ENCODE results near the gene PLAAT5.
"Not testable (repeated sequence)": the region's sequence is repeated elsewhere in the genome, so short reads cannot be mapped to it uniquely, and the experiment has no call there.

PLAAT5 gene

DNA sequence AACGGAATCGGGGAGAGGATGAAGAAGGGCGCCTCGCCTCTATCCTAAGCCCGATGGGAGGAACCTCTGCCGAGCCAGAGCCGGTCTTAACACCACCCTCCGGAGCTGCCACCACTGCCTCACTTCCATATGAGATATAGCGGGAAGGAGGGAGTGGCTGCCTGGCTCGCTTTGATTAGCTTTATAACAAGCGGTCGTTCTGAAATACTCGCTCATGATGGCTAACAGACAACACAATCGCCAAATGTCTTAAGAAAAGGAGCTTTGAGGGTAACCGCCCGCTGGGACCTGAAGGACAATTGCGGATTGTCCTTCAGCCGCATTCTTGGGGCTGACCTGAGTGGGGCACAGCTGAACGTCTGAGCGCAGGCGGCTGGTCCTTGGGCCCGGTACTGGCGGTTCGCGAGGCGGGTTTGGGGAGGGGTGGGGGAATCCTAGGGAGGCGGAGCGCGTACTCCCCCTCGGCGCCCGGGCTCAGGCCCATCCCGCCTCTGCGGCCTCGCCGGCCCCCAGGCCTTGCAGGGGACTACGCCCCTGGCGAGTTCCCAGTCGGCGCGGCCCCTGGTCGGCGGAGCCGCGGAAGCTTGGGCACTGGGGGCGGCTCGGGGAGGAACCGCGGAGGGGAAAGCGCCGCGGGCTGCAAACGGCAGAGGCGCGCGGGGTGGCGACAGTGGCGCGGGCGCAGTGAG, at the start of gene PLAAT5:
Gene PLAAT5, minus strand, starts transcription at position 617 of the 689 bp plus-strand sequence. Its CDS starts 133 bp downstream, at position 484.
- DNase-seq (ENCODE audit: low spot score) = no peak

DNA sequence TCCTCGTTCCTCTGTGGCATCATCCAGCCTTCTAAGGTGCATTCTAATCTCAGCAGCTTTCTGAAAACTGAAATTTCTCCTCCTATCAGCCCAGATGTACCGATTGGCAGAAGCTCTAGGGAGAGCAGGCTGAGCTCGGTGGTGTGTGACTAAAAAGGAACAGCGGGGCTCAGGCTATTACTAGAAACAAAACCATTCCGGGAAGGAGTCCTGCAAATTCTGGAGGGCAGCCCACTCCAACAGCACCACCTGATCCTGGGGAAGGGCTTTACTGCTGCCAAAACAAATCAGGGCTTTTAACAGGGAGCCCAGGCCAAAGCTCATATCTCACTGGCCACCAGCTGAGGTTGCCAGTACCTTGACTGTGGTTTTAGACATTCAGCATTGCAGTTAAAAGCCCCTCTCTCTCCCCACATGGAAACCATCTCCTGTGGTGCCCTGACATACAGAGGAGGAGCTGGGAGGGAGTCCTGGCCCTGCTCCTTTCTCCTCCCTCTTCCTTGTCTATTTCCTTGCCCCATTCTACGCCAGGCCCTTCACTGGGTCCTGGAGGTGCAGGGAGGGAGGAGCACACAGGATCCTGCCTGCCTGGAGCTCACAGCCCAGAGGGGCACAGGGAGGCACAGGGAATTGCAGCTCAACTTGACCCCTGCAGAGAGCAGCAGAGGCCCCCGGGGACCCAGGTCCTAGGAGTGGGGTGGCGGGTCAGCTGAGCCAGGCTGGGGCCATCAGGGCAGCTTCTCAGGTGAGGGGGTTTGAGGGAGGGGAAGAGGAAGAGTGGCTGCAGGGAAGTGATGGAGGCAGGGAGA, 46.5 kb upstream of the PLAAT5 start:
- no peak for DNase-seq (ENCODE audit: low spot score)

DNA sequence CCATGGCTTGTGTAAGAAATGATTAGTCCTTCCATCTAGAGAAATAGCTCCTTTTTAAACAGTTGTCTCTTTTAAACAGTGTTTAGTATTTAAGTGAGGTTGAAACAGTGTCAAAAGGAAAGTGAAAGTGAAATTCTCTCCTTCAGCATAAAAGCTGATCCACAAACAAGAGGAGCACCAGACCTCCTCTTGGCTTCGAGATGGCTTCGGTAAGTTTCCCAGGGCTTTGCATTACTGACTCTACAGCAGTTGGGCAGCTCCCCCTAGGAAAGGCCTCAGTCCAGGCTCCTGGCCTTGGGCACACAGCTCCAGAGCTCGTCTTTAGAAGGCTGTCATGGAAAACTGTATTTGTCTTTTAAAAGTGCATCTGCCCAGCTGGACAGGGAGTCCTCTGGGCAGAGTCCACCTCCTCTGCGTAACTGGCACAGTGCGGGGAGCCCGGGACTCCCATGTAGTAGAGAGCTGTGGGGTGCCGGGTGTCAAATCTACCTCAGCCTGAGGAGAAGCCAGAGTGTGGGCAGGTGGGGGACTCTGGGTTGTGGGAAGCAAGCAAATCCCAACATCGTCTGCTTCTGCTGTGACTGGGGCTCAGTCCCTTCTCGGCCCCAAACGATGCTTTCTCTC, 45.8 kb upstream of the PLAAT5 start, which contains the start of gene PLAAT4:
Gene PLAAT4, plus strand, starts transcription at position 140 of the 624 bp plus-strand sequence. Its CDS starts 61 bp downstream, at position 201.
- DNase-seq (ENCODE audit: low spot score) = peak; percentile 41

DNA sequence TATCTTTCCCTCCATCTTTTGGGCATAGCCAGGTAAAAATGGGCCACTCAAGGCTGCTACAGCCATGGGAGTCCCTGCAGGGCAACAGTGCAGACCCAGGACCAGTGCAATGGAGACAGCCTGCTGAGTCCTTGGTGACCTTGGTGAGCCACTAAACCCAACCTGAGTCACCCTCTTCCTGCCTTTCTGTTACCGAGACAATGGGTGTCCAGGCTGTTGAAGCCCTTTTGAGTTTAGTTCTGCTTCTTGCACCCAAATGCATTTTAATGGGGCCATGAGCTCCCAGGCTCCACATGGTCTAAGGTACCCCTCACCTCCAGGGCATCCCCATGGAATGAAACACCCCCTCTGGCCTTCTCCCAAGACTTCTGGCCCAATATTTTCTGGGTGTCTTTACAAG, 44.8 kb upstream of the PLAAT5 start:
- no peak for DNase-seq (ENCODE audit: low spot score)

DNA sequence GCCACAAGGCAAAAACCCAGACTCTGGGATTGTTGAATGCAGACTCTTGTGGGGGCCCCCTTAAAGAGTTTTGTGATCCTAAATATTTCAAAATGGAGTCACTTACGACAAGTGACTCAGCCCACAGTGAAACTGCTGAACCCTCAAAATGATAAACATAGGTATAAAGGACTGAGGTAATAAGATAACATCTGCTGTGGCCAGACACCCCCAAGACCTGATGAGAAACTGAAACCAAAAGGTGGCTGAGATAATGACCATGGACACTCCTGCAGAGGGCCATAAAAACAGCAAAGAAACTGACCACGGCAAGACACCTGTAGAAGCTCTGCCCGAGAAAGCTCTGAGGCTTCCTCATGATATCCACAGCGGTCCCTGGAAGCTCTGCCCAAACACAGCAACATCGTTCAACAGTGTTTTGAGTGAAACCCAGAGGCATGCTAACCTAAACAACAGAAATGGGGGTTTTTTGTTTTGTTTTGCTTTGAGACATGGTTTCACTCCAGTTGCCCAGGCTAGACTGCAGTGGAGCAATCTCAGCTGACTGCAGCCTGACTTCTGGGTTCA, 44.0 kb upstream of the PLAAT5 start:
- DNase-seq (ENCODE audit: low spot score) = no peak

DNA sequence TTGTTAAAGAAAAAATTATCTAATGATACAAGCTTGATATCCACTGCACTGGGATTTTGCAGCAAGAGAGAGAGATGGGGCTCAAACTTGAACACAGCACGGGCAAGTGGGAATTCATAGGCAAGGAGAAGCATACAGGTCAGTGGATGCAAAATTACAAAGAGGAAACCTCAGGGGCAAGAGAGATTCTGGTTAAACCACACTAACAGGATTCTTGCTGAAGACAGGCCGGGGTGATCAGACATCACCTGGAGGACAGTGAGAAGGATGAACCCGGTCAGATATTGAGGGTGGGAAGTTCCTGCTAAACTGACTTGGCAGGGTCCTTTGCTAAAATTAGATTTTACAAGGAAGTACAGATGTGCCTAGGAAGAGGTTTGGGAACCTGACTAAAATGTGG, 43.1 kb upstream of the PLAAT5 start:
- DNase-seq (ENCODE audit: low spot score) = no peak

- DNase-seq (ENCODE audit: low spot score) = no peak
Measured at GRCh38 chr11:63532799-63533475, 42.0 kb upstream of the PLAAT5 start.

DNA sequence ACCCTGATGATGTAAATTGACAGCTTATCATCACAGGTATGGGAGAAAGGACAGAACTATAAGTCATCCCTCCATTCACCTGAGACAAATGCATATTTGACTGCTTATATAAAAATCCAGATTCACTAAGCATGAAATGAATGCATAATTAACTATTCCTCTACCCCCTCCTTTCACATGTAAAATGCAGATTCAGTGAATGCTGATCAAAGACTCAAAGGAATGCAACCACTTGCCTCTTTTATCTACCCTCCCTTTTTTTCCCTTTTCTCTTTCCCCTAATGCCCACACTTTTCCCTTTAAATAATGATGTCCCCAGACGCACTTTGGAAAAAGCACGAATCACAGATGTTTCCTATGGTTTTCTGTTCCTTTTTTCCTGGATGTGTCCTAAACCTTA, 41.1 kb upstream of the PLAAT5 start:
- DNase-seq (ENCODE audit: low spot score) = no peak

- peak; percentile 21 for DNase-seq (ENCODE audit: low spot score)
Measured at GRCh38 chr11:63531074-63531792, 40.3 kb upstream of the PLAAT5 start.

GRCh38 chr11:63530021-63530420, 39.1 kb upstream of the PLAAT5 start:
- no peak for DNase-seq (ENCODE audit: low spot score)

DNA sequence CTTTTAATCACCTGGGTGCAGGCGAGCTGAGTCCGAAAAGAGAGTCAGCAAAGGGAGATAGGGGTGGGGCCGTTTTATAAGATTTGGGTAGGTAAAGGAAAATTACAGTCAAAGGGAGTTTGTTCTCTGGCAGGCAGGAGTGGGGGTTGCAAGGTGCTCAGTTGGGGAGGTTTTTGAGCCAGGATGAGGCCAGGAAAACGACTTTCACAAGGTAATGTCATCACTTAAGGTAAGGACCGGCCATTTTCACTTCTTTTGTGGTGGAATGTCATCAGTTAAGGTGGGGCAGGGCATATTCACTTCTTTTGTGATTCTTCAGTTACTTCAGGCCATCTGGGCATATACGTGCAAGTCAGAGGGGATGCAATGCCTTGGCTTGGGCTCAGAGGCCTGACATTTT, 38.4 kb upstream of the PLAAT5 start:
- not testable (repeated sequence) for DNase-seq (ENCODE audit: low spot score)

GRCh38 chr11:63528729-63529278, 37.8 kb upstream of the PLAAT5 start:
- not testable (repeated sequence) for DNase-seq (ENCODE audit: low spot score)

DNA sequence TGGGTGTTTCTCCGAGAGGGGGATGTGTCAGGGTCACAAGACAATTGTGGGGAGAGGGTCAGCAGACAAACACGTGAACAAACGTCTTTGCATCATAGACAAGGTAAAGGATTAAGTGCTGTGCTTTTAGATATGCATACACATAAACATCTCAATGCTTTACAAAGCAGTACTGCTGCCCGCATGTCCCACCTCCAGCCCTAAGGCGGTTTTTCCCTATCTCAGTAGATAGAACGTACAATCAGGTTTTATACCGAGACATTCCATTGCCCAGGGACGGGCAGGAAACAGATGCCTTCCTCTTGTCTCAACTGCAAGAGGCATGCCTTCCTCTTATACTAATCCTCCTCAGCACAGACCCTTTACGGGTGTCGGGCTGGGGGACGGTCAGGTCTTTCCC, 37.2 kb upstream of the PLAAT5 start:
- not testable (repeated sequence) for DNase-seq (ENCODE audit: low spot score)

DNA sequence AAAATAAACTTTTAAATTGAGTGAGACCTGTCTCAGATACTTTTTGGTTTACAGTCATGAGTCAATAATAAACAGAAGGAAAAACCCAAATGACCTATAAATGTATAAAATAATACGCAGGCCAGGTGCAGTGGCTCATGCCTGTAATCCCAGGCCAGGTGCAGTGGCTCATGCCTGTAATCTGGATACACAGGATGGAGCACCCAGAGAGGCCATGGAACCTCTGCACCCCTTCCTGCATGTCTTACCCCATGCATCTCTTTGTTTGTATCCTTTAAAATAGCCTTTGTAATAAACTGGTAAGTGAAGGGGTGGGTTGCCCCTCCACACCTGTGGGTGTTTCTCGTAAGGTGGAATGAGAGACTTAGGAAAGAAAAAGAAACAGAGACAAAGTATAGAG, 36.7 kb upstream of the PLAAT5 start:
- DNase-seq (ENCODE audit: low spot score) = no peak

GRCh38 chr11:63523151-63523550, 32.2 kb upstream of the PLAAT5 start:
- no peak for DNase-seq (ENCODE audit: low spot score)

- DNase-seq (ENCODE audit: low spot score) = no peak
Measured at GRCh38 chr11:63521896-63522295, 30.9 kb upstream of the PLAAT5 start.

- DNase-seq (ENCODE audit: low spot score) = no peak
Measured at GRCh38 chr11:63520606-63521170, 29.7 kb upstream of the PLAAT5 start.

DNA sequence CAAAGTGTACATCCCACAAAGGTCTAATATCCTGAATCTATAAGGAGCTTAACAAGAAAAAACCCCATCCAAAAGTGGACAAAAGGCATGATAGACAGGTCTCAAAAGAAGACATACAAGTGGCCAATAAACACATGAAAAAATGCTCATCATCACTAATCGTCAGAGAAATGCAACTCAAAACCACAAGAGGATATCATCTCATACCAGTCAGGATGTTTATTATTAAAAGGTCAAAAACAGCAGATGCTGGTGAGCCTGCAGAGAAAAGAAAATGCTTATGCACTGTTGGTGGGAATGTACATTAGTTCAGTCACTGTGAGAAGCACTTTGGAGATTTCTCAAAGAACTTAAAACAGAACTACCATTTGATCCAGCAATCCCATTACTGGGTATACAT, 27.6 kb upstream of the PLAAT5 start:
- no peak for DNase-seq (ENCODE audit: low spot score)

GRCh38 chr11:63517156-63517555, 26.2 kb upstream of the PLAAT5 start:
- DNase-seq (ENCODE audit: low spot score) = no peak

GRCh38 chr11:63516109-63516508, 25.1 kb upstream of the PLAAT5 start:
- DNase-seq (ENCODE audit: low spot score) = no peak

GRCh38 chr11:63512816-63513215, 21.8 kb upstream of the PLAAT5 start:
- DNase-seq (ENCODE audit: low spot score) = no peak
